GM10266 (cell line): ENCODE measurements around the gene SPTY2D1.
"Not testable (repeated sequence)": the region's sequence is repeated elsewhere in the genome, so short reads cannot be mapped to it uniquely, and the experiment has no call there.

Experiments
- DNase-seq: peaks from one replicate; pipeline ENCODE4 v3.0.0; 2012; ENCODE audit errors: extremely low spot score
- TF ChIP-seq, protein P1 (sequence below): IDR thresholded peaks from 2 replicates; pipeline ENCODE4 v1.5.1; 2012; ENCODE audit warnings: mild to moderate bottlenecking, low read depth; ENCODE audit not compliant: control insufficient read depth, insufficient read depth; ENCODE audit errors: missing control alignments

The SPTY2D1 gene, protein sequence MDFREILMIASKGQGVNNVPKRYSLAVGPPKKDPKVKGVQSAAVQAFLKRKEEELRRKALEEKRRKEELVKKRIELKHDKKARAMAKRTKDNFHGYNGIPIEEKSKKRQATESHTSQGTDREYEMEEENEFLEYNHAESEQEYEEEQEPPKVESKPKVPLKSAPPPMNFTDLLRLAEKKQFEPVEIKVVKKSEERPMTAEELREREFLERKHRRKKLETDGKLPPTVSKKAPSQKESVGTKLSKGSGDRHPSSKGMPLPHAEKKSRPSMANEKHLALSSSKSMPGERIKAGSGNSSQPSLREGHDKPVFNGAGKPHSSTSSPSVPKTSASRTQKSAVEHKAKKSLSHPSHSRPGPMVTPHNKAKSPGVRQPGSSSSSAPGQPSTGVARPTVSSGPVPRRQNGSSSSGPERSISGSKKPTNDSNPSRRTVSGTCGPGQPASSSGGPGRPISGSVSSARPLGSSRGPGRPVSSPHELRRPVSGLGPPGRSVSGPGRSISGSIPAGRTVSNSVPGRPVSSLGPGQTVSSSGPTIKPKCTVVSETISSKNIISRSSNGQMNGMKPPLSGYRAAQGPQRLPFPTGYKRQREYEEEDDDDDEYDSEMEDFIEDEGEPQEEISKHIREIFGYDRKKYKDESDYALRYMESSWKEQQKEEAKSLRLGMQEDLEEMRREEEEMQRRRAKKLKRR

DNA sequence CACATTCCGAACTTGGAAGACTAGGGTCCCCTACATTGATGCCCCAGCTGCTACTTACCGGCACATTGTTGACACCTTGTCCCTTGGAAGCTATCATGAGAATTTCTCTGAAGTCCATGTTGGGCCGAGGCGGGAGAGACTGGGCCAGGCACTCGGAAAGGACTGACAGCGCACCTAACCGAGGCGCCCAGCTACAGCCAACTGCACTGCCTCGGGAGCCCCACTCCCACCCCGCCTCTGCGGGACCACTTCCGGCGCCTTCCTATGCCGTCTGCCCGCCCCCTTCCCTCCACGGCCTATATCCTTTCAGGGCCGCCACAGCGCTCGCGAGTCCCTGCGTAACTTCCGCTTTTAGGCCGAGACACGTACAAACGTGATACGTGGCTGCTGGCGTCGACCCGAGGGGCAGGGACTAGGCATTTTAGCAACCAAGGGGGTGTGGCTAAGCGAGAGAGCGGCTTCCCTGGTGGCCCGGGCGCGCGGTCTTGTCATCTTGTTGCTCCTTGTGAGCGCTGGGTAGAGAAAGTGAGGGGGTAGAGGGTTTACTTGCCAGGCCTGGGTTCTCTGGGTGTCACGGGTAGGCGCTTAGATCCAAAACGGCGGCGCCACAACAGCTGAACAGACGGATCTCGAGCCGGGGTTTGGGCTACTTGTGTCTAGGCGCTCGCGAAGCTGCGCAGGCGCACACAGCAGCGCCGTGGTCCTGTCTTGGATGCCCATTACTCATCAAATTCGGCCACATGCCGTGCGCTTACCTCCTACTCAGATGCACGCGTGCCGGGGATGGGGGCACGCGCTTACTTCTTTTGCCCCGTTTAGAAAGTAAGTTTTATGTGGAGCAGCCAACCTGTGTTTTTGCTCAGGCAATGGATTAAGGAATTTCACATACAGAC, at the start of gene SPTY2D1:
SPTY2D1 (minus strand) TSS at position 203 of the 893 bp plus-strand sequence; CDS start at position 118, 85 bp downstream.
- peak; percentile 90 for DNase-seq
- TF ChIP-seq, protein P1, sequence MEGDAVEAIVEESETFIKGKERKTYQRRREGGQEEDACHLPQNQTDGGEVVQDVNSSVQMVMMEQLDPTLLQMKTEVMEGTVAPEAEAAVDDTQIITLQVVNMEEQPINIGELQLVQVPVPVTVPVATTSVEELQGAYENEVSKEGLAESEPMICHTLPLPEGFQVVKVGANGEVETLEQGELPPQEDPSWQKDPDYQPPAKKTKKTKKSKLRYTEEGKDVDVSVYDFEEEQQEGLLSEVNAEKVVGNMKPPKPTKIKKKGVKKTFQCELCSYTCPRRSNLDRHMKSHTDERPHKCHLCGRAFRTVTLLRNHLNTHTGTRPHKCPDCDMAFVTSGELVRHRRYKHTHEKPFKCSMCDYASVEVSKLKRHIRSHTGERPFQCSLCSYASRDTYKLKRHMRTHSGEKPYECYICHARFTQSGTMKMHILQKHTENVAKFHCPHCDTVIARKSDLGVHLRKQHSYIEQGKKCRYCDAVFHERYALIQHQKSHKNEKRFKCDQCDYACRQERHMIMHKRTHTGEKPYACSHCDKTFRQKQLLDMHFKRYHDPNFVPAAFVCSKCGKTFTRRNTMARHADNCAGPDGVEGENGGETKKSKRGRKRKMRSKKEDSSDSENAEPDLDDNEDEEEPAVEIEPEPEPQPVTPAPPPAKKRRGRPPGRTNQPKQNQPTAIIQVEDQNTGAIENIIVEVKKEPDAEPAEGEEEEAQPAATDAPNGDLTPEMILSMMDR, result no peak

DNA sequence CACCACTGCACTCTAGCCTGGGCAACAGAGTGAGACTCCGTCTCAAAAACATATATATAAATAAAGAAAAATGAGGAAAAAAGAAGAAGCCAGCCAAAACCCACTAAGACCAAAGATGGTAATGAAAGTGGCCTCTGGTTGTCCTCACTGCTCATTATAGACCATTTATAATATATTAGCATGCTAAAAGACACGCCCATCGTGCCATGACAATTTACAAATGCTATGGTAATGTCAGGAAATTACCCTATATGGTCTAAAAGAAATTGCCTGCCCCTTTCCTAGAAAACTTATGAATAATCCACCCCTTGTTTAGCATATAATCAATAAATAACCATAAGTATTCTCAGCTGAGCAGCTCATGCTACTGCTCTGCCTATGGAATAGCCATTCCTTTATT, 48.3 kb upstream of the SPTY2D1 start:
- TF ChIP-seq, protein P1, result no peak
- DNase-seq, result no peak

DNA sequence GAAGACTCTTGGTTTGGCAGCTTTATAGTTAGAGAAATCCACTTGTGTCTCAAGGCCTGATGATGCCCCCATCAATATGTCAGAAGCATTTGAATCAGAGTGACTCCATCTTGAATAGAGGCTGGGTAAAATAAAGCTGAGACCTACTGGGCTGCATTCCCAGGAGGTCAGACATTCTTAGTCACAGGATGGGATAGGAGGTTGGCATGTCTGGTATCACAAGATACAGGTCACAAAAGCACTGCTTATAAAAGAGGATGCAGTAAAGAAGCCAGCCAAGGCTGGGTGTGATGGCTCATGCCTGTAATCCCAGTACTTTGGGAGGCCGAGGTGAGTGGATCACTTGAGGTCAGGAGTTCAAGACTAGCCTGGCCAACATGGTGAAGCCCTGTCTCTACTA, 47.8 kb upstream of the SPTY2D1 start:
- not testable (repeated sequence) for DNase-seq

- no peak for DNase-seq
- TF ChIP-seq, protein P1, result no peak
These were observed 43.4 kb upstream of the SPTY2D1 start for GRCh38 chr11:18677560-18677959.

DNA sequence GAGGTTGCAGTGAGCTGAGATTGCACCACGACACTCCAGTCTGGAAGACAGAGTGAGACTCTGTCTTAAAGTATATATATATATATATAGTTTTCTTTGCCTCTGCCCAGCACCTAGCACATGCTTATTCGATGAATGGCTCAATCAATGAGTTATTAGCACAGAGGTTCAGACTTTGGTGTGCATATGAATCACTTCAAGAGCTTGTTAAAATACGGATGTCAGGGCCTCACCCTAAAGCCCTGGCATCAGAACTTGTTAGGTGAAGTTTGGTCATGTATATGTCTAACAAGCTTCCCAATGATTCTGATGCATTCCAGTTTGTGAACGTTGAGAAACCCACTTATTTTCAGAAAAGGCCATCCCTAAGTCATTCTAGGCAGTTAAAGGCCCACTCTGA, 42.7 kb upstream of the SPTY2D1 start:
- TF ChIP-seq, protein P1, result no peak
- DNase-seq, result no peak

DNA sequence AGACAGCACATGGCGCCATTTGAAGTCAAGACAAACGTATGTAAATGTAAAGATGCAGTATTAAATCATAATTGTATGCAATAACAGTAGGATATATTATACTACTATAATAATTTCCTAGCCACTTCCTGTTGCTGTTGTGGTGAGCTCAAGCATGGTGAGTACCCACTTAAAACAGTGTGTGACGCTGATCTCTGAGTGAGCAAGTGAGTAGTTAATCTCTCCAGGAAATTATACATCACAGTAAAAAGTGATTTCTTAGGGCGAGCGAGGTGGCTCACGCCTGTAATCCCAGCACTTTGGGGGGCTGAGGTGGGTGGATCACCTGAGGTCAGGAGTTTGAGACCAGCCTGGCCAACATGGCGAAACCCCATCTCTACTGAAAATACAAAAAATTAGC, 38.1 kb upstream of the SPTY2D1 start:
- DNase-seq, result not testable (repeated sequence)

- no peak for DNase-seq
- TF ChIP-seq, protein P1, result no peak
These were observed 37.1 kb upstream of the SPTY2D1 start for GRCh38 chr11:18671246-18671645.

DNA sequence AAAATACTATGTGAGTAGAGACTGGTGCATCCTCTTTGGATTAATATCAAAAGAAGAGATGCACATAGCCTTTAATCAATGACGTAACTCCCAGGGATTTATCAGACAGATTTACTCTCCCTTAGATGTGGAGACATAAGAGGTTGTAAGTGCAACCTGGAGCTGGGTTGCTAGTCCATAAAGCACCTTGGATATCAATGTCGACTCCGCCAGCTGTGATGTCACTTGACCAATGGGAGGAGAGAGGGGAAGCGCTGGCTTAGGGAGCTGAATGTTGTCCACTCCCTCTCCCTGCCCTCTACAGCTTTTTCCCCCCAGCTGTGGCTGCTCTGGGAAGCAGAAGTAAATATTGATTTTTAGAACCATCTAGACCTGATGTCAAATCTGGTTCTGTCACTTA, 35.6 kb upstream of the SPTY2D1 start:
- DNase-seq, result no peak
- TF ChIP-seq, protein P1, result no peak
